NCI-H2081 (cell line): ENCODE results near the gene VPS26B.
"Not testable (repeated sequence)": the region's sequence is repeated elsewhere in the genome, so short reads cannot be mapped to it uniquely, and the experiment has no call there.

Source experiments
- DNase-seq, 2 experiments: peaks; one replicate each; lab custom pipeline; 2025; lab: John Stamatoyannopoulos, UW

Gene VPS26B

GRCh38 chr11:134231958-134232659, 7.6 kb downstream of the VPS26B start:
- DNase-seq, result no peak

- DNase-seq, result no peak
These were observed 9.3 kb downstream of the VPS26B start for GRCh38 chr11:134233729-134234179.

GRCh38 chr11:134235399-134235798, 10.9 kb downstream of the VPS26B start:
- DNase-seq, result no peak

GRCh38 chr11:134236834-134237556, 12.5 kb downstream of the VPS26B start:
- no peak for DNase-seq

GRCh38 chr11:134237557-134237922, 13.1 kb downstream of the VPS26B start:
- no peak for DNase-seq

GRCh38 chr11:134238956-134239355, 14.5 kb downstream of the VPS26B start:
- DNase-seq, result no peak

- DNase-seq, result no peak
These were observed 16.1 kb downstream of the VPS26B start for GRCh38 chr11:134240592-134240991.

- DNase-seq, result peak in 1 of 2 experiments; percentile 50
These were observed 17.9 kb downstream of the VPS26B start for GRCh38 chr11:134242376-134242775.

- peak in 1 of 2 experiments; percentile 24 for DNase-seq
These were observed 19.4 kb downstream of the VPS26B start for GRCh38 chr11:134243913-134244312.

GRCh38 chr11:134244593-134244992, 20.1 kb downstream of the VPS26B start:
- no peak for DNase-seq

GRCh38 chr11:134245434-134245833, 21.0 kb downstream of the VPS26B start:
- no peak for DNase-seq

- DNase-seq, result no peak
These were observed 21.6 kb downstream of the VPS26B start for GRCh38 chr11:134246100-134246499.

GRCh38 chr11:134246678-134247077, 22.2 kb downstream of the VPS26B start:
- no peak for DNase-seq

GRCh38 chr11:134248910-134249480, 24.5 kb downstream of the VPS26B start:
- no peak for DNase-seq

GRCh38 chr11:134250246-134250645, 25.8 kb downstream of the VPS26B start:
- no peak for DNase-seq

- DNase-seq, result no peak
These were observed 26.2 kb downstream of the VPS26B start for GRCh38 chr11:134250675-134251074.

- peak; percentile 29 to 50 for DNase-seq
These were observed 28.1 kb downstream of the VPS26B start for GRCh38 chr11:134252346-134253187.

- DNase-seq, result peak; percentile 99
These were observed 28.9 kb downstream of the VPS26B start, which contains the start of the genes ACAD8 and THYN1 for GRCh38 chr11:134253188-134253993. Gene ACAD8, plus strand, starts transcription at chr11:134253568. Its CDS starts 33 bp downstream, at chr11:134253601. Gene THYN1, minus strand, starts transcription at chr11:134253352. Its CDS starts 470 bp downstream, at chr11:134252882.

GRCh38 chr11:134254433-134255183, 30.1 kb downstream of the VPS26B start:
- DNase-seq, result no peak

GRCh38 chr11:134255184-134255561, 30.7 kb downstream of the VPS26B start:
- DNase-seq, result not testable (repeated sequence)
